Measurements from ENCODE around the gene PLAC8L1. TPM values are rescaled to one million over a fixed set of nuclear protein-coding genes. Genes with fewer than 3 reads are reported as not detected.

PLAC8L1 gene
- total and polyA plus RNA-seq, 2 of the 8 experiments (the other 6 are each of a cell fraction or from before 2014, with no cell fraction given), result 0.42 TPM; not detected in 1

- H3K14ac ChIP-seq (ENCODE audit: insufficient read length), result no peak overlapping the region
- no peak overlapping the region for H2BK20ac ChIP-seq (ENCODE audit: low read length)
- no peaks in the 10 kb centered on the region for H3K23me2 ChIP-seq (ENCODE audit: low read depth, low read length)
- no peaks in the 10 kb centered on the region for H3K9me3 ChIP-seq (ENCODE audit: insufficient read depth in 2 of 2, low read depth in 1 of 2, low read length in 1 of 2)
- no peak overlapping the region for H3K9ac ChIP-seq (replicated peaks in 1 of 4; ENCODE audit: extremely low read depth in 1 of 4, low read depth in 3 of 4, low read length in 3 of 4)
- H2BK15ac ChIP-seq (ENCODE audit: low read length), result no peak overlapping the region
- peak overlapping the region; percentile 91 for H2AFZ ChIP-seq (ENCODE audit: low read length)
- H2BK120ac ChIP-seq (replicated peaks; ENCODE audit: low read depth, low read length), result no peak overlapping the region
- no peak overlapping the region for H3K27ac ChIP-seq (ENCODE audit: low read depth, low read length)
- no peak overlapping the region; the same call in 1 of the 2 replicates for H2AK5ac ChIP-seq (ENCODE audit: low read depth, low read length)
- no peak overlapping the region for H4K8ac ChIP-seq (ENCODE audit: extremely low read depth, insufficient read depth, low read length)
- peak overlapping the region; percentile 46 for H4K91ac ChIP-seq (replicated peaks; ENCODE audit: insufficient read length, low read length)
- no peak overlapping the region for H2BK5ac ChIP-seq (ENCODE audit: low read depth, low read length)
- no peak overlapping the region for H3K56ac ChIP-seq (replicated peaks; ENCODE audit: insufficient read length, low read depth, low read length)
- no peak overlapping the region for H2BK12ac ChIP-seq (ENCODE audit: low read depth, low read length)
- POLR2A ChIA-PET (ENCODE audit: partially characterized antibody), result no interaction called here
- no peaks in the 10 kb centered on the region for H4K20me1 ChIP-seq (replicated peaks in 1 of 2; ENCODE audit: control insufficient read depth in 1 of 2, insufficient read depth in 2 of 2, low read length in 2 of 2)
- H3K27me3 ChIP-seq (replicated peaks in 1 of 4; ENCODE audit: control insufficient read depth in 3 of 4, extremely low read depth in 1 of 4, insufficient read depth in 3 of 4, low read length in 3 of 4), result no peaks in the 10 kb centered on the region
- H3K79me1 ChIP-seq (ENCODE audit: low read depth, low read length), result no peaks in the 10 kb centered on the region
- H4K5ac ChIP-seq (ENCODE audit: insufficient read length, low read depth, low read length), result no peak overlapping the region
- 39% methylated on average over 3 of the region's 3 CpGs; no CpG with 5 or more reads in 1 of the 2 experiments for whole genome bisulfite sequencing, 2 experiments (ENCODE audit: extremely low coverage in 1 of 2, insufficient coverage in 1 of 2, insufficient read length in 1 of 2, insufficient replicate concordance in 2 of 2, low coverage in 1 of 2, low lambda C conversion rate in 2 of 2, missing lambda C conversion rate in 1 of 2)
- no peak overlapping the region for H3K4me2 ChIP-seq (ENCODE audit: insufficient read depth in 1 of 2, low read depth in 2 of 2, low read length in 2 of 2)
- no peak overlapping the region for H3K4ac ChIP-seq (replicated peaks; ENCODE audit: insufficient read length, low read depth, low read length)
- no peaks in the 10 kb centered on the region; a peak in 1 of 7 replicates for H3K4me1 ChIP-seq (replicated peaks in 1 of 4; ENCODE audit: control insufficient read depth in 3 of 4, insufficient read depth in 4 of 4, low read length in 3 of 4)
- no peak overlapping the region for H3K18ac ChIP-seq (ENCODE audit: extremely low read depth, low read length)
- FAIRE-seq, result no peak
- CTCF ChIA-PET (ENCODE audit: partially characterized antibody), result interaction anchor here (0.6 to 8.2 kb wide), 22 partner anchors 9 to 1717 kb away, joined by 3 to 77 read pairs (median 6); no protein-coding TSS in a partner anchor
- no peak for DNase-seq (ENCODE audit: low read depth in 1 of 2, low spot score in 2 of 2)
- H3K4me3 ChIP-seq (ENCODE audit: extremely low read depth in 1 of 4, insufficient read depth in 2 of 4, low read depth in 3 of 4, low read length in 4 of 4), result no peak overlapping the region
- no peak overlapping the region for H3K23ac ChIP-seq (ENCODE audit: insufficient read length)
- no peaks in the 10 kb centered on the region for H3K79me2 ChIP-seq (ENCODE audit: control insufficient read depth in 1 of 2, insufficient read depth in 2 of 2, low read length in 2 of 2)
- H3K36me3 ChIP-seq (ENCODE audit: control insufficient read depth in 2 of 4, insufficient read depth in 4 of 4, low read length in 3 of 4), result no peaks in the 10 kb centered on the region
- no peak for TF ChIP-seq CTBP2 (IDR thresholded peaks at IDR 0.05; ENCODE audit: borderline replicate concordance, insufficient read depth, insufficient read length, low read length)
- TF ChIP-seq SIN3A (conservative IDR thresholded peaks at IDR 0.05 in 1 of 2, IDR thresholded peaks at IDR 0.05 in 1 of 2; ENCODE audit: low read depth in 1 of 2, low read length in 2 of 2), result no peak
Observed at GRCh38 chr5:146049704-146050026, 55.7 kb downstream of the PLAC8L1 start.

All from H1 (cell line).